GM12878 (cell line): Measurements from ENCODE around the gene CELF2. TPM values are rescaled to one million over a fixed set of nuclear protein-coding genes. Genes with fewer than 3 reads are reported as not detected.

Source experiments
- ATAC-seq: fragments of 200-7000 bp; cut with Tn5 transposase; 3 replicates; pipeline ENCODE4 v1.9.1; 2020; ENCODE audit warnings: mild to moderate bottlenecking, moderate library complexity
- BruUV-seq: library from RNA; stranded (reverse); fragments of 400-500 nt; replicated peaks from 2 replicates; lab custom pipeline; 2021; lab: Mats Ljungman, UMichigan
- CTCF ChIA-PET: fragments of 300-600 bp; sonication (Branson Sonifier 250); formaldehyde crosslinking; extraction: SDS; loops from one replicate; lab custom pipeline; 2021; ENCODE audit warnings: inconsistent platforms; lab: Yijun Ruan, JAX
- POLR2A ChIA-PET: fragments of 350-600 bp; formaldehyde crosslinking; extraction: SDS; loops from one replicate; lab custom pipeline; 2021; ENCODE audit warnings: inconsistent platforms; lab: Charles Lee
- RAD21 ChIA-PET: fragments of 300-600 bp; sonication (Branson Sonifier 250); formaldehyde crosslinking; loops from one replicate; lab custom pipeline; 2023; ENCODE audit warnings: antibody characterized with exemption; ENCODE audit not compliant: unreplicated experiment; lab: Charles Lee
- SMC1A ChIA-PET: fragments of 300-600 bp; sonication (Branson Sonifier 250); formaldehyde crosslinking; loops from one replicate; lab custom pipeline; 2023; ENCODE audit not compliant: unreplicated experiment, uncharacterized antibody; lab: Charles Lee
- DNase-seq: peaks from one replicate; pipeline ENCODE4 v3.0.0-alpha.2; 2011; ENCODE audit warnings: low read depth, low spot score
- FAIRE-seq: peaks from 3 replicates; lab custom pipeline; 2011; peaks lifted over from hg19 to GRCh38; lab: Jason Lieb, UNC
- H2AFZ ChIP-seq: 2 replicates; pipeline ENCODE4 v1.6.0; 2011; ENCODE audit warnings: low read depth, low read length, control low read depth; ENCODE audit not compliant: control insufficient read depth
- H3K27ac ChIP-seq: 2 replicates; pipeline ENCODE4 v1.5.1; 2011; ENCODE audit warnings: control low read depth; ENCODE audit not compliant: control insufficient read depth, insufficient read depth
- H3K27me3 ChIP-seq, 2 experiments: replicated peaks in 1 of 2; 2 replicates each; pipeline versions ENCODE4 v1.6.0 to v1.6.1; 2011; ENCODE audit warnings: low read length in 1 of 2; ENCODE audit not compliant: control insufficient read depth in 2 of 2, insufficient read depth in 2 of 2
- H3K36me3 ChIP-seq, 2 experiments: 2 replicates each; pipeline ENCODE4 v1.5.1; 2011; ENCODE audit warnings: low read length in 1 of 2; ENCODE audit not compliant: control insufficient read depth in 2 of 2, insufficient read depth in 2 of 2
- H3K4me1 ChIP-seq: 2 replicates; pipeline ENCODE4 v1.6.1; 2011; ENCODE audit warnings: mild to moderate bottlenecking, low read length, moderate library complexity, mixed read lengths; ENCODE audit not compliant: control insufficient read depth, insufficient read depth
- H3K4me2 ChIP-seq: 2 replicates; pipeline ENCODE4 v1.6.0; 2011; ENCODE audit warnings: control low read depth; ENCODE audit not compliant: control insufficient read depth, insufficient read depth
- H3K4me3 ChIP-seq: fragments of 200-600 bp; sonication (generic); 2 replicates; pipeline ENCODE4 v1.5.1; 2016
- H3K79me2 ChIP-seq: 2 replicates; pipeline ENCODE4 v1.6.0; 2011; ENCODE audit warnings: low read length; ENCODE audit not compliant: control insufficient read depth, insufficient read depth
- H3K9ac ChIP-seq: 2 replicates; pipeline ENCODE4 v1.8.0; 2011; ENCODE audit warnings: low read length, control low read depth, mixed read lengths; ENCODE audit not compliant: control insufficient read depth, insufficient read depth
- H3K9me3 ChIP-seq: replicated peaks from 3 replicates; pipeline ENCODE4 v1.5.1; 2011; ENCODE audit warnings: mild to moderate bottlenecking, low read length; ENCODE audit not compliant: control insufficient read depth, insufficient read depth
- H4K20me1 ChIP-seq: 2 replicates; pipeline ENCODE4 v1.6.0; 2011; ENCODE audit not compliant: control insufficient read depth, insufficient read depth
- CTCF ChIP-seq, 3 experiments: IDR thresholded peaks in 2 of 3; conservative IDR thresholded peaks in 1 of 3; 2 replicates each; pipeline ENCODE4 v1.5.1; 2011; ENCODE audit warnings: low read depth in 3 of 3, low read length in 3 of 3, mild to moderate bottlenecking in 3 of 3, control low read depth in 2 of 3, moderate library complexity in 2 of 3, inconsistent platforms in 1 of 3, mixed read lengths in 1 of 3; ENCODE audit not compliant: control insufficient read depth in 2 of 3, insufficient read depth in 1 of 3; ENCODE audit errors: extremely low read depth in 1 of 3
- RAD21 ChIP-seq: IDR thresholded peaks from 2 replicates; pipeline ENCODE4 v1.6.1; 2011; ENCODE audit warnings: mild to moderate bottlenecking, low read depth, low read length, moderate library complexity; ENCODE audit not compliant: insufficient read depth
- SMC3 ChIP-seq: IDR thresholded peaks from 2 replicates; pipeline ENCODE4 v1.6.1; 2011; ENCODE audit warnings: low read length, improper control_type of control experiment, borderline replicate concordance
- ZBTB11 ChIP-seq: fragments of 450-650 bp; formaldehyde crosslinking; IDR thresholded peaks from 2 replicates; pipeline ENCODE4 v1.5.0; 2022; ENCODE audit warnings: mild to moderate bottlenecking, missing genetic modification characterization
- WGBS: methylation state at CpG from one replicate; pipeline ENCODE4 v1.1.6; 2016; ENCODE audit warnings: low lambda C conversion rate; ENCODE audit not compliant: insufficient replicate concordance, insufficient coverage; ENCODE audit errors: missing lambda C conversion rate; 5-methylcytosine and 5-hydroxymethylcytosine counted together
- in situ Hi-C: fragments of 300-500 bp; cut with MboI; formaldehyde crosslinking; loops from 9 replicates; pipeline ENCODE4 v1.14.3; 2018; ENCODE audit warnings: mixed read lengths
- intact Hi-C: fragments of 100-400 bp; cut with micrococcal nuclease; formaldehyde crosslinking; loops from one replicate; pipeline ENCODE4 v1.14.2; 2022; ENCODE audit not compliant: unreplicated experiment
- polyA plus RNA-seq, 11 experiments: library from polyadenylated mRNA; depleted of rRNA in 4 of 11; unstranded in 6 of 11; stranded (reverse) in 5 of 11; fragments of >200 nt; fragmentation: Nextera tagmentation in 4 of 11; fragmentation: Illumina TruSeq in 1 of 11; extraction: Ambion mirVana in 4 of 11; extraction: Trizol in 1 of 11; gene quantifications; 1 replicate in 1 of 11; 2 replicates in 10 of 11; pipeline versions ENCODE4 v1.2.1 to v1.2.3, GENCODE V29; 2011 to 2016; ENCODE audit warnings: inconsistent platforms in 2 of 11, missing spikeins in 2 of 11, low read depth in 1 of 11
- total RNA-seq, 4 experiments: library from RNA; depleted of rRNA in 3 of 4; stranded (reverse); fragments of >200 nt in 3 of 4; fragmentation: Illumina TruSeq in 1 of 4; extraction: Trizol in 1 of 4; gene quantifications; 2 replicates each; pipeline versions ENCODE4 v1.2.1 to v1.2.3, GENCODE V29; 2013 to 2021

The CELF2 gene
- total and polyA plus RNA-seq, 10 of the 15 experiments (the other 5 are each of a cell fraction or from before 2014, with no cell fraction given) = 20.8 to 129 (median 86.3) TPM

- TF ChIP-seq CTCF (IDR thresholded peaks at IDR 0.05 in 2 of 3, conservative IDR thresholded peaks at IDR 0.05 in 1 of 3; ENCODE audit: control insufficient read depth in 2 of 3, extremely low read depth in 1 of 3, insufficient read depth in 1 of 3, low read depth in 3 of 3, low read length in 3 of 3) (peak; percentile 58 to 70 (median 59); a peak in 5 of 6 replicates), RAD21 (peak; percentile 81), ZBTB11 (CRISPR knock-in tag) (no peak), SMC3 (peak; percentile 89)
- SMC1A ChIA-PET = interaction anchor here (0.7 to 3.8 kb wide), 28 partner anchors 17 to 645 kb away, joined by 3 to 56 read pairs (median 4); partner anchors contain the start of gene CELF2
- DNase-seq (peak; percentile 20), ATAC-seq (peak; percentile 97), FAIRE-seq (no peak)
- no TSS peak for BruUV-seq
- no peak overlapping the region for H2AFZ ChIP-seq
- peaks cover 3% of the 10 kb centered on the region; the same call in 2 of the 3 replicates for H3K9me3 ChIP-seq
- no peak overlapping the region for H3K9ac ChIP-seq
- no peak overlapping the region for H3K4me3 ChIP-seq
- H3K27me3 ChIP-seq = no peaks in the 10 kb centered on the region
- POLR2A ChIA-PET = interaction anchor here (0.9 kb wide), 1 partner anchor 157 kb away, joined by 3 read pairs; no protein-coding TSS in a partner anchor
- no peaks in the 10 kb centered on the region for H4K20me1 ChIP-seq
- RAD21 ChIA-PET = interaction anchor here (0.7 to 4.7 kb wide), 12 partner anchors 32 to 360 kb away, joined by 3 to 46 read pairs (median 6); no protein-coding TSS in a partner anchor
- no peaks in the 10 kb centered on the region; the same call in 1 of the 2 replicates for H3K79me2 ChIP-seq
- no peak overlapping the region for H3K4me2 ChIP-seq
- intact Hi-C loops (loop anchor here (1.0 to 5.0 kb wide), 3 partner anchors 53 to 359 kb away; no protein-coding TSS in a partner anchor), in situ Hi-C loops (loop anchor here (25.0 kb wide), 1 partner anchor 349 kb away; no protein-coding TSS in a partner anchor)
- CTCF ChIA-PET = interaction anchor here (0.8 to 6.1 kb wide), 28 partner anchors 9 to 213 kb away, joined by 3 to 90 read pairs (median 6); no protein-coding TSS in a partner anchor
- no peaks in the 10 kb centered on the region for H3K36me3 ChIP-seq
- no peaks in the 10 kb centered on the region for H3K4me1 ChIP-seq
- 15% methylated on average over 4 of the region's 4 CpGs for WGBS
- H3K27ac ChIP-seq = no peak overlapping the region
Observed at GRCh38 chr10:11113156-11113555, 95.5 kb downstream of the CELF2 start.
